PC-9 (cell line): Measurements from ENCODE around the gene PRR19. TPM values are rescaled to one million over a fixed set of nuclear protein-coding genes. Genes with fewer than 3 reads are reported as not detected.

ENCODE experiments used
- BruUV-seq: library from RNA; stranded (reverse); fragments of 400-500 nt; replicated peaks from 2 replicates; lab custom pipeline; 2021; lab: Mats Ljungman, UMichigan
- CTCF ChIA-PET: fragments of 300-600 bp; sonication (Branson Sonifier 250); formaldehyde crosslinking; loops from one replicate; lab custom pipeline; 2022; ENCODE audit warnings: antibody characterized with exemption; lab: Charles Lee
- POLR2A ChIA-PET: fragments of 300-600 bp; sonication (Branson Sonifier 250); formaldehyde crosslinking; loops from one replicate; lab custom pipeline; 2022; ENCODE audit warnings: antibody characterized with exemption; ENCODE audit not compliant: unreplicated experiment; lab: Charles Lee
- DNase-seq, 2 experiments: peaks; one replicate each; pipeline versions ENCODE4 v3.0.0 to v3.0.0-alpha.2; 2015 to 2022; ENCODE audit warnings: mixed read lengths in 1 of 2
- H2AFZ ChIP-seq: fragments of 200-600 bp; sonication (generic); 2 replicates; pipeline ENCODE4 v1.8.1; 2017; ENCODE audit warnings: antibody characterized with exemption
- H3F3A ChIP-seq: fragments of 200-600 bp; sonication (generic); 2 replicates; pipeline ENCODE4 v1.8.1; 2017; ENCODE audit warnings: antibody characterized with exemption, mild to moderate bottlenecking, low read depth; ENCODE audit not compliant: insufficient read depth
- H3K27ac ChIP-seq: fragments of 200-600 bp; sonication (generic); 2 replicates; pipeline ENCODE4 v1.6.1; 2016; ENCODE audit warnings: mixed run types
- H3K27me3 ChIP-seq: fragments of 200-600 bp; sonication (generic); 2 replicates; pipeline ENCODE4 v1.6.1; 2016; ENCODE audit warnings: low read depth, mixed run types; ENCODE audit not compliant: insufficient read depth
- H3K36me3 ChIP-seq: fragments of 200-600 bp; sonication (generic); 2 replicates; pipeline ENCODE4 v1.6.1; 2016; ENCODE audit warnings: low read depth, mixed run types
- H3K4me1 ChIP-seq: fragments of 200-600 bp; sonication (generic); replicated peaks from 2 replicates; pipeline ENCODE4 v1.6.1; 2016; ENCODE audit warnings: mixed run types; ENCODE audit not compliant: insufficient read depth
- H3K4me2 ChIP-seq: fragments of 200-600 bp; sonication (generic); 2 replicates; pipeline ENCODE4 v1.6.1; 2017; ENCODE audit warnings: mixed run types
- H3K4me3 ChIP-seq: fragments of 200-600 bp; sonication (generic); 2 replicates; pipeline ENCODE4 v1.6.1; 2016; ENCODE audit warnings: mixed run types
- H3K79me2 ChIP-seq: fragments of 200-600 bp; sonication (generic); 2 replicates; pipeline ENCODE4 v1.6.1; 2017; ENCODE audit warnings: low read depth, mixed run types
- H3K9me2 ChIP-seq: fragments of 200-600 bp; sonication (generic); 2 replicates; pipeline ENCODE4 v1.8.1; 2017; ENCODE audit warnings: mild to moderate bottlenecking; ENCODE audit not compliant: insufficient read depth
- H3K9me3 ChIP-seq: fragments of 200-600 bp; sonication (generic); 2 replicates; pipeline ENCODE4 v1.8.1; 2016; ENCODE audit warnings: low read depth; ENCODE audit not compliant: insufficient read depth
- H4K20me1 ChIP-seq: fragments of 200-600 bp; sonication (generic); 2 replicates; pipeline ENCODE4 v1.8.1; 2017; ENCODE audit not compliant: insufficient read depth
- CTCF ChIP-seq: fragments of 200-600 bp; sonication (generic); conservative IDR thresholded peaks from 2 replicates; pipeline ENCODE4 v1.6.1; 2017; ENCODE audit warnings: mixed run types, antibody characterized with exemption, mild to moderate bottlenecking, moderate library complexity
- EZH2 ChIP-seq: fragments of 200-600 bp; sonication (generic); IDR thresholded peaks from 2 replicates; pipeline ENCODE4 v1.8.0; 2017; ENCODE audit warnings: antibody characterized with exemption, low read depth
- intact Hi-C: fragments of 100-400 bp; cut with micrococcal nuclease; formaldehyde crosslinking; loops from one replicate; pipeline ENCODE4 v1.10.0; 2022; ENCODE audit not compliant: unreplicated experiment
- total RNA-seq: library from RNA; stranded (reverse); gene quantifications from 2 replicates; pipeline ENCODE4 v1.2.3, GENCODE V29; 2021

Gene PRR19
- total RNA-seq, 1 experiment from 2014 or later = 0.85 TPM

GRCh38 chr19:42275103-42275502, 26.8 kb upstream of the PRR19 start:
- Histone ChIP-seq H3F3A (peaks cover 17% of the 10 kb centered on the region; the same call in 1 of the 2 replicates), H2AFZ (no peak overlapping the region), H3K4me2 (no peak overlapping the region), H3K36me3 (no peaks in the 10 kb centered on the region; the same call in 1 of the 2 replicates), H3K9me2 (no peaks in the 10 kb centered on the region), H3K79me2 (peaks cover 12% of the 10 kb centered on the region), H3K27ac (no peak overlapping the region), H3K9me3 (no peaks in the 10 kb centered on the region), H4K20me1 (no peaks in the 10 kb centered on the region; the same call in 1 of the 2 replicates), H3K27me3 (no peaks in the 10 kb centered on the region), H3K4me1 (peaks cover 14% of the 10 kb centered on the region), H3K4me3 (no peak overlapping the region)
- intact Hi-C loops = no loop called here
- POLR2A ChIA-PET = no interaction called here
- no peak for DNase-seq
- CTCF ChIA-PET = no interaction called here
- no peak for TF ChIP-seq CTCF
- TF ChIP-seq EZH2 = no peak
- BruUV-seq = no TSS peak

GRCh38 chr19:42275517-42275916, 26.4 kb upstream of the PRR19 start:
- Histone ChIP-seq H4K20me1 (no peaks in the 10 kb centered on the region; the same call in 1 of the 2 replicates), H3K4me2 (no peak overlapping the region), H3K27me3 (no peaks in the 10 kb centered on the region), H3K9me2 (no peaks in the 10 kb centered on the region), H3K4me1 (peaks cover 10% of the 10 kb centered on the region), H3K27ac (no peak overlapping the region), H3K9me3 (no peaks in the 10 kb centered on the region), H3K4me3 (no peak overlapping the region), H3K36me3 (no peaks in the 10 kb centered on the region; the same call in 1 of the 2 replicates), H3K79me2 (peaks cover 8% of the 10 kb centered on the region), H3F3A (peaks cover 17% of the 10 kb centered on the region; the same call in 1 of the 2 replicates), H2AFZ (no peak overlapping the region)
- TF ChIP-seq EZH2 (no peak), CTCF (no peak)
- BruUV-seq = no TSS peak
- ChIA-PET CTCF (no interaction called here), POLR2A (no interaction called here)
- intact Hi-C loops = no loop called here
- DNase-seq = no peak

GRCh38 chr19:42276284-42276683, 25.6 kb upstream of the PRR19 start:
- Histone ChIP-seq H3K4me3 (no peak overlapping the region), H3K27me3 (no peaks in the 10 kb centered on the region), H3K9me2 (no peaks in the 10 kb centered on the region), H2AFZ (no peak overlapping the region), H3K27ac (no peak overlapping the region), H4K20me1 (no peaks in the 10 kb centered on the region; the same call in 1 of the 2 replicates), H3K9me3 (no peaks in the 10 kb centered on the region), H3F3A (peaks cover 17% of the 10 kb centered on the region; the same call in 1 of the 2 replicates), H3K79me2 (0 out of 2 replicates have a peak, but pooled peaks cover 3% of the 10 kb centered on the region), H3K36me3 (no peaks in the 10 kb centered on the region; the same call in 1 of the 2 replicates), H3K4me1 (peaks cover 12% of the 10 kb centered on the region), H3K4me2 (no peak overlapping the region)
- ChIA-PET POLR2A (no interaction called here), CTCF (no interaction called here)
- BruUV-seq = no TSS peak
- no peak for DNase-seq
- intact Hi-C loops = no loop called here
- no peak for TF ChIP-seq CTCF
- no peak for TF ChIP-seq EZH2
